ENCODE measurements around the gene CPEB3.
"Not testable (repeated sequence)": the region's sequence is repeated elsewhere in the genome, so short reads cannot be mapped to it uniquely, and the experiment has no call there.

The CPEB3 gene

GRCh38 chr10:92265687-92266258, 25.1 kb downstream of the CPEB3 start:
- no peak for DNase-seq

GRCh38 chr10:92264249-92264648, 26.6 kb downstream of the CPEB3 start:
- no peak for DNase-seq

- DNase-seq: no peak
Measured at GRCh38 chr10:92263396-92263795, 27.5 kb downstream of the CPEB3 start.

- no peak for DNase-seq
Measured at GRCh38 chr10:92248566-92248965, 42.3 kb downstream of the CPEB3 start.

- no peak for DNase-seq
Measured at GRCh38 chr10:92244796-92245195, 46.1 kb downstream of the CPEB3 start.

GRCh38 chr10:92242910-92243671, 47.8 kb downstream of the CPEB3 start:
- DNase-seq: peak; percentile 81

- no peak for DNase-seq
Measured at GRCh38 chr10:92242380-92242779, 48.5 kb downstream of the CPEB3 start.

GRCh38 chr10:92241501-92241900, 49.4 kb downstream of the CPEB3 start:
- DNase-seq: no peak

GRCh38 chr10:92241158-92241500, 49.7 kb downstream of the CPEB3 start:
- DNase-seq: no peak

- peak; percentile 80 for DNase-seq
Measured at GRCh38 chr10:92240289-92241157, 50.4 kb downstream of the CPEB3 start.

GRCh38 chr10:92239600-92240288, 51.1 kb downstream of the CPEB3 start:
- no peak for DNase-seq

GRCh38 chr10:92239151-92239599, 51.7 kb downstream of the CPEB3 start:
- no peak for DNase-seq

GRCh38 chr10:92238586-92239098, 52.2 kb downstream of the CPEB3 start:
- DNase-seq: no peak

GRCh38 chr10:92238054-92238585, 52.8 kb downstream of the CPEB3 start:
- no peak for DNase-seq

- no peak for DNase-seq
Measured at GRCh38 chr10:92231196-92231595, 59.7 kb downstream of the CPEB3 start.

GRCh38 chr10:92222603-92223262, 68.1 kb downstream of the CPEB3 start:
- no peak for DNase-seq

GRCh38 chr10:92219559-92219958, 71.3 kb downstream of the CPEB3 start:
- no peak for DNase-seq

- no peak for DNase-seq
Measured at GRCh38 chr10:92218569-92218968, 72.3 kb downstream of the CPEB3 start.

GRCh38 chr10:92216608-92217007, 74.3 kb downstream of the CPEB3 start:
- DNase-seq: not testable (repeated sequence)

GRCh38 chr10:92215222-92215621, 75.7 kb downstream of the CPEB3 start:
- DNase-seq: not testable (repeated sequence)

GRCh38 chr10:92213049-92213448, 77.8 kb downstream of the CPEB3 start:
- DNase-seq: no peak

GRCh38 chr10:92208736-92209135, 82.1 kb downstream of the CPEB3 start:
- no peak for DNase-seq
